ENCODE data around the gene CNKSR2.

GRCh38 chrX:21408307-21408706, 34.1 kb downstream of the CNKSR2 start:
- TF ChIP-seq GATA2 (IDR thresholded peaks at IDR 0.05; ENCODE audit: low read depth, low read length) (no peak), GATA3 (IDR thresholded peaks at IDR 0.05; ENCODE audit: low read depth, low read length) (no peak)
